ENCODE results near the gene FAM131A.

Gene FAM131A

DNA sequence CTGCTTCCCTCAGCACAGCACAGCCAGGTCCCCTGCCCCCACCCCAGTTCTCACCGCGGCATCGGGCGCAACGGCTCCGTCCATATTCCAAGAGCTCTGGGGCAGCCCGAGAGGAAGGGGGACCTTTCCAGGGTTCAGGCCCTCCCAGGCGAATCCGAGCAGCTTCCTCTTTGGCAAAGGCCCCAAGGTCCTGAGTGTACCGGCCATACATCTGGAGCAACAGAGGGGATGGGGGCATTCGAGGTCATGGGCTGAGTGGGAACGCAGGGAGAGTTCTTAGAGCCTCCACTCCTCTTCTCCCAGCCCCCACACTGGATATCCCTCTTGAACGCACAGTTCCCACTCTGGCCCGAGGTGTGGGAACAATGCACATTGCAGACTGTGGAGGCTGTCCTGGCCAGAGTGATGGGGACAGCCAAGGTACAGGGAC lies 21.5 kb downstream of the FAM131A start:
- no peak for DNase-seq

DNA sequence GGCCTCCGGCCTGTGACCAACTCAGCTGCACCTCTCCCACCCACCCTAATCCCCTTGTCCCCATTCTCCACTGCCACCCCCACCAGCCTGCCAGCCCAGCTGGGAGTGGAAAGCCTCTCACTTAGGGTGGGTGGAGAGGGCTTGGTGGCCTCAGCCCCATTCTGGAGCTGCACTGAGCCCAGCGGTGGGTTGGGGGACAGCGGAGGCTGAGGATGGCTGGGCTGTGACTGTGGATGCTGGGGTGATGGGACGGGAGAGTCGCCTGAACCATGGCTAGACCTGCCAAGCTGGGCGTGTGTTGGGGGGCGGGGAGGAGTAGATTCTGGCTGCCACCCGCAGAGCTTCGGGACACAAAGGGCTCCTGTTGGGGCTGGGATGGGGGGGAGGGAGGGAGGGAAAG lies 22.2 kb downstream of the FAM131A start:
- no peak for DNase-seq

GRCh38 chr3:184360070-184360928 lies 22.9 kb downstream of the FAM131A start:
- DNase-seq: no peak

DNA sequence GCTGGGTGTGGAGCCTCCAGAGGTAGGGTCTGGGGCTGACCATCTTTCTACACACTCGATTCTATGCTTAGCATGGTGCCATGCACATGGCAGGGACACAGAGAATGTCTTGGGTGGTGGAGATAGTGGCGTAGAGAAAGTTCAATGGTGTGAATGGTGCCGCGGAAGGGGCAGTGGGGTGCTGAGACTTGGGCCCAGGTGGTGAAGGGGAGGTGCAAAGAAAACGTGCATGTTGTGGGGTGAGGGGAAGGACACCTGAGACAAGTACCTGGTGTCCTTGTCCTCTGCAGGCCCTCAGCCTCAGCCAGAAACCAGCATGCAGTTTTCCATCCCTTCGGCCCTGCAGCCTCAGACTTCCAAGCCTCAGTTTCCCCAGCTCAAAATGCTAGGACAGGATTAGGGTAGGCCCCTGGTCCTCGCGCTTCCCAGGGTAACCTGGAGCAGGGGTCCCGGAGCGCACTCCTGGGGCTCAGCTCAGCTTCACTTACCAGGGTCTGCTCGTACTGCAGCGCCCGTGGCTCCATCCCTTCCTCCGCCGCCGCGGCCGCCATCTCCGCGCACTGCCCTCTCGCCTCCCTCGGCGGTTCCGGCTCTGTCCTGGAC lies 23.6 kb downstream of the FAM131A start:
- DNase-seq: no peak

DNA sequence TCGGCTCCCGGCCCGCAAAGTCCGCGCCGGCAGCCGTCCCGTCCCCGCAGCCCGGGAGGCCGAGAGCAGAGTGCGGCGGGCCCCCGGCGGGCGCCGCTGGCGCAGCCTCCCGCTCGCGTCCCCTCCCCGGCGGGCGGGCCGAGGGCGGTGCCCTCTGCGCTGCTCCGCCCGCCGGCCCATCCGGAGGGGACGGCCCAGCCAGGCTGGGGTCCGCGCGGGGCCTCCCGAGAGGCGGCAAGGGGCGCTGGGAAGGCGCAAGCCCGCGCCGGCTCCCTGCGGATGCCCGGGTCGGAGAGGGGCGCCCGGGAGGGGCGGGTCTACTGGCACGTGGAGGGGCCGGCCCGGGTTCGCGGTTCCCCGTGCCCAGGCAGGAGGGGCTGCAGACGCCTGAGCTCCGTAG lies 24.1 kb downstream of the FAM131A start, which contains the start of the genes CLCN2 and POLR2H:
CLCN2 (minus strand) TSS at position 74 of the 400 bp plus-strand sequence. CDS start 126 bp downstream, outside the sequence.
POLR2H (plus strand) TSS at position 179 of the 400 bp plus-strand sequence. CDS start 1,783 bp downstream, outside the sequence.
- DNase-seq: peak; percentile 51 to 83 (median 68)

DNA sequence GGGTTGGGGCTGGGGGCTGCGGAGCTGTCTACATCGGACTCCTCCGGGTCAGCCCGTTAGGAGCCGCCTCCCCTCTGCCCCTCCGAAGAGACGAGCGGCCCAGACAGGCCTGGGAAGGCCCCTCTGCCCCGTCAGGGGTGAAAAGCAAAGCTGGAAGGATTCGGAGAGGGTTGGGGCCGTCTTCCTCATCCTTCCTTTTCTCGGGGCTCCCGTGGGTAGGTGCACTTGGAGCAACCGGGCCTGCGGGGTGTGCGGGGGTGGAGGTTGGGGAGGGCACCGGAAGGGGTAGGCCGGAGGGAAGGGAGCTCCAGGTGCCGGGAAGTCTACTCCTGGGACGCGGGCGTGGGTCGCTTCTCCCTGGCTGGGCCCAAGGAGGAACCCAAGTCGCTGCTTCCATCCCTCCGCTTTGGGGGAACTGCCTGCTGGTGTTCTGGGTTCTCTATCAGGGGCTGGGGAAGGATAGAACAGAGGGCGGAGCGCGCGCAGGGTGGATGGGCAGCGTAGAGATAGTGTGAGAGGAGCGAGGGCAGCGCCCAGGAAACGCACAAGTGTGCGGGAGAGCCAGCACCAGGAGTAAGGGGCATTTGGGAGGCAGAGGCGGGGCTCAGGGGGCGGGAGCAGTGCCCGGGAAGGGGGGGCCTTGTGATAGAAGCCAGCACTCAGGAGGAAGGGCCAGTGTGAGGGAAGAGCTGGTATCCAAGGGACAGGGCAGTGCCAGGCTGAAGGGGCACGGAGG lies 24.7 kb downstream of the FAM131A start:
- DNase-seq: peak; percentile 24 to 74 (median 64)

DNA sequence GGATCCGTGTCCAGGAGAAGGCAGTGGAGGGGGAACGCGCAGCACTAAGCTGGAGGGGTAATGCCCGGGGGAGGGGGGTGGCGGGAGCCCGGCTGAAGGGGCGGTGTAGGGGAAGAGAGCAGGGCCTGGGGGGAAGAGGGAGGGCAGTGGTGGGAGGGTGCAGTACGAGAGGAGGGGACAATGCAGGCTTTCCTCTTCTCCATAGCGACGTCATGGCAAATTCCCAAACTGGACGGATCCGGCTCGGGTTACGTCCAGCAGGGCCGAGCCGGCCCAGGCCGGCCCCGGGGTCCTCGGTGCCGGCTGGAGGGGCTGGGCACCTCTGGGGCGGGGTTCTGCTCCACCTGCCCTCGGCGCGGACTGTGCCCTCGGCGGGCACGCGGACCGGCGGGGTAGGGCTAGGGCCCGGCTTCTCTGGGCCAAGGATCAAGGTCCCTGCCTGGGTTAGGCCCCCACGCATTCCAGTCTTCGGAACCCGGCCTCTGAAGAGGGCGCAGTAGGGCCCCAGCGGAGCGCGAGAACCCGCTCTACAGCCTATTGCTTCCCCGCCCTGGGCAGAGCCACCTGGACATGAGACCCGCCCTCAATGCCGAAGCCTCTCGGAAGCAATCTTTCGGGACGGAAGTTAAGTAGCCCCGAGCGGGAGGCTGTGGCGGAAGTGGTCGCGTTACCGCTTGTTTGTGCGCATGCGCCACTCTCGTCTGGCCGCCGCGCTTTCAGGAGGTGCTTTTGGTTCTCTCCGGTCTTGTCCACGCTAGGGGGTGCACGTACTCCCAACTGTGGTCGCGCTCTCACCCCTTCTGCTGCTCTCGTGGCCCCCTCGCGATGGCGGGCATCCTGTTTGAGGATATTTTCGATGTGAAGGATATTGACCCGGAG lies 25.5 kb downstream of the FAM131A start:
- peak; percentile 97 to 99 (median 98) for DNase-seq

DNA sequence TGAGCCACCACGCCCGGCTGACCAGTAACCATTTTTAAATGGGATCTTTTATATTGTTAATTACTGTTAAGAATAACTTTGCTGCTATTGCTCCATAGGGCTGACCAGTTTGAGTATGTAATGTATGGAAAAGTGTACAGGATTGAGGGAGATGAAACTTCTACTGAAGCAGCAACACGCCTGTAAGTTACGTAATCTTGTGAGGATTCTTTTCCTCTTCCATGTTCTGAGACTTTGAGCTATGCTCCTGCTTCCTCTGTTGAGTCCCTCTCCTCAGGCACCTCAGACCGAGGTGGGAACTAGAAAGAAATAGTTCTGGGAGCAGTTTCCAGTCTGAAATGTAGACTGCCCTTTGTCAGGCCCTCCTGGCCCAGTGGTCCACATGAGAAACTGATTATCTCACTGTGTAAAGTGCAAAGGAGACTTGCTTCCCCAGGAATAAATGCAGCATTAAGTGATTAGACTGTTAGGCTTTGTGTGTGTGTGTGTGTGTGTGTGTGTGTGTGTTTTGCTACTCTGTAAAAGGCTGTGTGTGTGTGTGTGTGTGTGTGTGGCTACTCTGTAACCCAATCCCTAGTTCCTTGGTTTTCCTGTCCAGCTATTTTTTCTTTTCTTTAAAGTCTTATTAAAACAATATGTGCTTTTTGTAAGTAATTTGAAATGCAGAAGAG lies 29.4 kb downstream of the FAM131A start:
- no peak for DNase-seq

DNA sequence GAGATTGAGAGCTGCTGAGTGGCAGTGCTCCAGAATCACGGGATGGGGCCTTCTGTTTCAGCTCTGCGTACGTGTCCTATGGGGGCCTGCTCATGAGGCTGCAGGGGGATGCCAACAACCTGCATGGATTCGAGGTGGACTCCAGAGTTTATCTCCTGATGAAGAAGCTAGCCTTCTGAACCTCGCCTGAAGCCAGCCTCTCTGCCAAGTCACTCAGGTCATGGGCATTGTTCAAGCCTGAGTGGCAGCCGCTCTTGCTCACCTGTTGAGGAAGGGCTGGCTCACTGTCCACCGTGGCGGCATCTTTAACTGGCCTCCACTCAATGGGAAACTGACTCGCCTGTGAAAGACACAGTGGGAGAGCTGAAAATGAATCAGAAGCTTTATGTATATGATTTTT lies 30.7 kb downstream of the FAM131A start:
- no peak for DNase-seq

GRCh38 chr3:184368586-184369183 lies 31.3 kb downstream of the FAM131A start:
- no peak for DNase-seq

- DNase-seq: peak; percentile 78 to 92 (median 89)
These were observed 34.2 kb downstream of the FAM131A start for GRCh38 chr3:184371570-184372018.

GRCh38 chr3:184372296-184372821 lies 35.0 kb downstream of the FAM131A start:
- DNase-seq: no peak

GRCh38 chr3:184372911-184373310 lies 35.5 kb downstream of the FAM131A start:
- no peak for DNase-seq

DNA sequence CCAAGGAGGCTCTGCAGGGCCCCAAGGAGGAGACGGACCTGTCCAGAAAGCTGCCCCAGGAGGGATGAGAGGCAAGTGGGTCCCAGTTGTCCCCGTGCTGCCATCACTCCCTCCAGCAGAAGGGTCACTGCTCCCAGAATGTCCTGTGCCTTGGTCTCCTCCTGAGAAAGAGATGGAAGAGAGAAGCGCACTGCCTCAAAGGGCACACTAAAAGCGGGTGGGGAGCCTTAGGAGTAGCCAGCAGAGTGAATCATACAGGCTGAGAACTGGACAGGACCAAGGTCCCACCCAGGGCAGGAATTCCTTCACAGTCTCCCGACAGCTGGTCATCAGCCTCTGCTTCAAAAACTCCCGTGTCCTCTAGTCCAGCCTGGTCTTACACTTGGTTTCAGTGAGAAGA lies 36.0 kb downstream of the FAM131A start:
- DNase-seq: no peak

DNA sequence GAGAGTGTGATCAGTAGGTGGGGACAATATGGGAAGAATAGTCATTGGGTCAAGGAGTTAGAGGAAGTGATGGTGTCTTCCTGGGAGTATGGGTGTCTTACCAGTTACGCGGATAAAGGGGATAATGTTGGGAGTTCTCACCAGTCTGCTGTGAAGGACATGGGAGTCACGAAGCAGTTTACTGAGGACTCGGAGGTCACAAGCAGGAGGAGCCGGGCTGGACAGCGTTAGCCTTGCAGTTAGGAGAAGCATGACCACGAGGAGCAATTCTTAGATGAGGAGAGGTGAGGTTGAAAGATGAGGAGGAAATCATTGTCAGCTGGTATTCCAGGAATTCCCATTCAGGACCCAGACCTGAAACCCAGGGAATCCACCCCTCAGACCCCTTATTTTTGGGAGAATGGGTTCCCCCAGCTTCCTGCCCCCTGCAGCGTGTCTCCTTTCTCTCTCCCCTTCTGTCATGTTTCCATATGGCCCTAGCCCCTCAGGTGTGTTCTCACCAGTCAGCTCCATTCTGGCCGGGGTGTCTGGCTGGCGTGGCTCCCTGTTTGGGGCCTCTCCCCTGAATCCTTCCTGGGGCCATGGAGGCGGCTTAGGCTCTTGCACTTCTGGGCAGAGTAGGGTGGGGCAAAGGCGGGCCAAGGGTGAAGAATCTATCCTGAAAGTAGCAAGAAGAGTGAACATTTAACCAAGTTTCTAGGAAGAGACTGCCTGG lies 38.5 kb downstream of the FAM131A start:
- no peak for DNase-seq

DNA sequence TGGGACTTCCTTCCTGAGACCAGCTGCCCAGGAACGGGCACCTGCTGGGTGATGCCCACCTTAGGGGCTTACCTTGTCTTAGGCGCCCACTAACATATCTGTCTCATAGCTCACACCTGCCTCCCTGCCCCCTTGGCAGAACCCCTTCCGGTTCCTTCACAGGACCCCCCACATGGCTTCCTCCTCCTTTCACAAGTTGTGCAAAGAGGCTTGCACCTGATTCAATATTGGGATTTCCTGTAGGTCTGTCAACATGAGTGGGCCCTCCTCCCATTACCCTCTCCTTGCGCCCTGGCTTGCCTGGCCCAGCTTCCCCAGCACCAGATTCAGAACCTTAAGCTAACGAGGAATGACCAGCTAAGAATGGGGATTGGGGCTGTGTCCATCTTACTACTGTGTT lies 40.0 kb downstream of the FAM131A start:
- no peak for DNase-seq

DNA sequence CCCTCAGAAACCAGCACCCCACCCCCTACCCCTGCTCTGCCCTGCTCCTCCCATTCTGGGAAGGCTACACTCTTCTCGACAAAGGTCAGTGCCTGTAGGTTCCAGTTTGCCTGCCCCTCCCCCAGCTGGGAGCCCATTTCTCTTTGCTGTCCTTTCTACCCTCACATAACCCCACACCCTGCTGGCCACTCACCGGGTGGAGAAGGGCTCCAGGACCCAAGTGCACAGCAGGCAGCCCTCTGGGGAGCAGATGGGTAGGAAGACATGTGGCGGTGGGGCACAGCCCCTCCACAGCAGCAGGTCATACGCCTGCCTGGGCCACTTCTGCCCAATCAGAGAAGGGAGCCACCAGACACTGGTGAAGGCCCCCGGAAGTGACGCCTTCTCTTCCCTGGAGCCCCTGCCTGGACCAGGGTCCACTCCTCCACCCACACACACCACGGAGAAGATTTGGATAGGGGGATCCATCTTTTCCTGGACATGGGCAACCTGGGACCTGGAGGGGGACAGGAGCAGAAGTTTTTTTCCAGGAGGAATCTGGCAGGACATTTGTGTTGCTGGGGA lies 40.6 kb downstream of the FAM131A start, which contains the start of gene THPO:
THPO (minus strand) TSS at position 326 of the 564 bp plus-strand sequence. CDS start 1,948 bp downstream, outside the sequence.
- DNase-seq: no peak

DNA sequence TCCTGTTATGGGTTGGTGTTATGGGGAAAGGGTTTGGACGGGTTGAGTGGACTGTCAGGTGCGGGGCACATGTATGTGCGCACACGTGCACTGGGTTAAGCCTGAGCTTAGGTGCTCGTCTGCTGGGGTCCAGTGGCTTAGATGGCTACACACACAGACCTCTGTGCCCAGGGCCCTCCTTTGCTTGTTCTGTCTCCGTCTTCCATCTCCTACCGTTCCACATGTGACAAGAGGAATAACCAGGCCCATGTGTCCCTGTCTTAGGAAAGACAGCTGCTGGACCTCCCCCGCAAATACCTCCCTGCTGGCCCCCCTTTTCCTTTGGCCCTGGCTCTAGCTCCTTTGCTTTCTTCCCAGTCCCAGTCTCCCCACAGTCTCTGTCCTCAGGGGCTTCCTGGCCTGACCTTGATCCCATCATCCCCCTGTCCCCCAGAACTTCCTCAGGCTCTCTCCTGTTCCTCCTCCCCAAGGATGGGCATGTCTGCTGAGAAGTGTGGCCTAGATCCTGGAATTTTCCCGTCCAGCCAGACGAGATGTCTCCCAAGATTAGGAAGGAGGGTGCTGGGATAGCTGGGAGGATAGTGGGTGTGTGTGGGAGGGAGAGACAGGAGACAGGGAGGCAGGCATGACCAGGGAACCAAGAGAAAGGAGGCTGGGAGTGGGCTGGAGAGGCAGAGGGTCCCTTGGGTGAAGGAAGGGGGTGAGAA lies 41.4 kb downstream of the FAM131A start:
- DNase-seq: no peak
